PC-3 (cell line): ENCODE measurements around the gene TYR.
"Not testable (repeated sequence)": the region's sequence is repeated elsewhere in the genome, so short reads cannot be mapped to it uniquely, and the experiment has no call there.

Experiments
- CTCF ChIP-seq: fragments of 300-600 bp; sonication (generic); conservative IDR thresholded peaks from 2 replicates; pipeline ENCODE4 v1.5.1; 2017; ENCODE audit warnings: antibody characterized with exemption, low read depth, mild to moderate bottlenecking, low read length
- EZH2 ChIP-seq: fragments of 300-600 bp; sonication (generic); IDR thresholded peaks from one replicate; pipeline ENCODE4 v1.6.1; 2017; ENCODE audit warnings: antibody characterized with exemption, mild to moderate bottlenecking, low read length; ENCODE audit not compliant: unreplicated experiment

- not testable (repeated sequence) for TF ChIP-seq CTCF, EZH2
Observed at GRCh38 chr11:89337100-89337650, 159.5 kb downstream of the TYR start.
